GM21526 (cell line): ENCODE measurements around the gene TRIM65.
"Not testable (repeated sequence)": the region's sequence is repeated elsewhere in the genome, so short reads cannot be mapped to it uniquely, and the experiment has no call there.

Experiments used
- ATAC-seq: cut with Tn5 transposase; IDR thresholded peaks from one replicate; pipeline ENCODE4 v1.9.1; 2021; ENCODE audit warnings: moderate library complexity; ENCODE audit not compliant: unreplicated experiment, low FRiP score

The TRIM65 gene

GRCh38 chr17:75897160-75898019 lies 639 bp upstream of the TRIM65 start:
- ATAC-seq: no peak

DNA sequence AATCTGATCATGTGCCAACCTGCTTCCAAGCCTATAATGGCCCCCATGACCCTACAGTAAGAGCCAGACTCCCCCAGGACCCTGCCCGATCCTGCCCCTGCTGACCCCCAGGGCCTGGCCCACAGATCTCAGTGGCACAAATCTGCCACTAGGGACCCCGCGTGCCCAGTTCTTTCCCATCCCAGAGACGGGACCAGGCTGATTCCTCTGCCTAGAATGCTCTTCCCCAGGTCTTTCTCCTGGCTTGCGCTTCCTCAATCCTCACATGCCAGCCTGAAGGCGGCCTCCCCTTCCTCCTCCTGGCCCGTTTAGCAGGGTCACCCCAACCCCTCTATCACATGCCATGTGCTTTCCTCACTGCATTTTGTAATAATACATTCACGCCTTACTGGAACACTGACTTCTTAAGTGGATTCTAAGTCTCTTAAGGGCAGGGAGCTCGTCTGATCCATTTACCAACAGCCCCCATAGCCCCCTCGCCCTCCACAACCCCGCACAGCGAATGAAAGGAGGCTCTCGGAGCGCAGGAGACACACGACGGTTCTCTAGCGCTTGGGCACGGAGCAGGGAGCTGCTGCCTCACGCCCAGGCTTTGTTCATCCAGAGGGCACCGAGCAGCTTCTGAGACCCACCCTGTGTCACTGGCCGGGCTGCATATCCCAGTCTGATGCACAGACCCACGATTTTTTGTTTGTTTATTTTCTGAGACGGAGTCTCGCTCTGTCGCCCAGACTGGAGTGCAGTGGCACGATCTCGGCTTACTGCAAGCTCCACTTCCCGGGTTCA lies 1.2 kb downstream of the TRIM65 start:
- no peak for ATAC-seq

DNA sequence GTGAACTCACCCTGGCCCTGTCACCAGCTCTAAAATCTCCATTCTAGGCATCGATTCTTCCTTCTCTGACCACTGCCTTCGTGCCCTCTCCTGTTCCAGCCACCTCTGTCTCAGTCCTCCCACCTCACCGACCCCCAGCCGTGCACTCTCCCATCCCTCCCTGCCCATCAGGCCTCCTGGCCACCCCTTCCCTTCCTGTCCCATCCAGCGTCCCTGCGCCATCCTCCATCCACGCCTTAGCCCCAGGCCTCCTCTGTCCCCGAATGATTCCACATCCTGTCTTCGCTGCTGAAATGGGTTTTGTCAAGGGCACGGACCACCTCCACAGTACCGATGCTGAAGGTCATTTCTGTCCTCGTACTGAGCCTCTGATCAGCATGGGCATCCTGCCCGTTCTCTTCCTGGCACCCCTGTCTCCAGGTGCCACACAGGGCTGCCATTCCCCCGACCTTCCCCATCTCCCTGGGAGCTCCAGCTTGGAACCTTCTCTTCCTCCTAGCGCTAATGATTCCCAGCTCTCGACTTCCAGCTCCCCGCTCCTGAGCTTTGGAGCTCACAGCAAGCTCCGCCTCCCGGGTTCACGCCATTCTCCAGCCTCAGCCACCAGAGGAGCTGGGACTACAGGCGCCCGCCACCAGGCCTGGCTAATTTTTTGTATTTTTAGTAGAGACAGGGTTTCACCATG lies 2.6 kb downstream of the TRIM65 start:
- no peak for ATAC-seq

GRCh38 chr17:75893305-75894048 lies 3.3 kb downstream of the TRIM65 start:
- no peak for ATAC-seq

- ATAC-seq: no peak
Observed at GRCh38 chr17:75892556-75893224, 4.1 kb downstream of the TRIM65 start.

DNA sequence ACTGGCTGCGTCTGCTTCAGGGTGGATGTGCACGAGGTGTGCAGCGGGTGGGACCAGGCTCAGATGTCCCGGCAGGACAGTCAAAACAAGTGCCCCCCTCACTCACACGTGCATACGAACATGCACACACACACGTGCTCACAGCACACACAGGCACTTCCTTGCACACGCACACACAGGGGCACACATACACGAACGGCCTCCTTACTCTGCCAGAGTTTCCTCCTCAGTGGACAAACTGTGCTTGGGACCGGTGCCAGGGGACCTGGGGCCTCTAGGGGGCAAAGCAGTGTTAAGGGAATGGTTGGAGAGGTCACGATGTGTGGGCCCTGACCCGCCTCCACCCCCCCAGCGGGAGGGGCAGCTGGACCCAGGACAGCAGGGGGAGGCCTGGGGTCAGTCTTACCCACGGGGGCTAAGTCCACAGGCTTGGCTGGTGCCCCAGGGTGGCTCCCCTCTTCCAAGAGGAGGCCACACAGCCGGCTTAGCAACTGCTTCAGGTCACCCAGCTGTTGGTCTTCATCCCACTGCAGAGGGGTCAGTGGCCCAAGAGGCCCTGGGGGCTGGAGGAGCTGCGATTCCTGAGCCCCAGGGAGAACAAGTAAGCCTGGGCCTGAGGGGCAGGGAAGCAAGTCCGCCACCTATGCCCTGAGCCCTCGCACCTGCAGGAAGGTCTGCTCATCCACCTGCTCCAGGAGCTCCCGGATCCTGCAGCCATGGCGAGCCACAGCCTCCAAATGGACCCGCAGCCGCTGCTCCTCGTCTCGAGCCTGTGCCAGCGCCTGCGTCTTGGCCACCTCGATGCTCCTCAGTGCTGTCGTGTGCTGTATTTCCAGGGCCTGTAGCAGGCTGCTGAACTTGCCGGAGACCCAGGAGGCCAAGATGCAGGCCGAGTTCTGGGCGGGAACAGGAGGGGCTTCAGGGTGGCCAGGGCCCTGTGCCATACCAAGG lies 4.9 kb downstream of the TRIM65 start:
- no peak for ATAC-seq

GRCh38 chr17:75891022-75891604 lies 5.6 kb downstream of the TRIM65 start:
- no peak for ATAC-seq

DNA sequence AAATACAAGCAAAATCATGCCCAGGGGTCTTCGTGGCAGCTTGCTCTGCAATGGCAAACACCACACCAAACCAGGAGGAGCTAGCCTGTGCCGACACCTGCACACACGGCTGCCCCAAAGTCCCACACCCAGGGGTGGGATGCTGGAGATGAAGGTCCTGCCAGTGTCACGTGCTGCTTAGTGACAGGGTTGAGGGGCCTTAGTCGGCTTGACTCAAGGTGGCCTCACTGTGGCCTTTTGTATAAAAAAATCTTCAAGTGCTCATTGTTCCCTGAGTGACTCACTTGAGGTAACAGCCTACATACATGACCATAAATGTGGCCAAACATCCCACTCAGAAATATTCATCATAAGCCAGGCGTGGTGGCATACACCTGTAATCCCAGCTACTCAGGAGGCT lies 7.3 kb downstream of the TRIM65 start:
- no peak for ATAC-seq

GRCh38 chr17:75888484-75888883 lies 8.3 kb downstream of the TRIM65 start:
- no peak for ATAC-seq

- ATAC-seq: not testable (repeated sequence)
Observed at GRCh38 chr17:75885860-75886259, 10.9 kb downstream of the TRIM65 start.

GRCh38 chr17:75885431-75885830 lies 11.3 kb downstream of the TRIM65 start:
- no peak for ATAC-seq

GRCh38 chr17:75881678-75882454 lies 14.9 kb downstream of the TRIM65 start:
- ATAC-seq: no peak

GRCh38 chr17:75880266-75880665 lies 16.5 kb downstream of the TRIM65 start:
- no peak for ATAC-seq

DNA sequence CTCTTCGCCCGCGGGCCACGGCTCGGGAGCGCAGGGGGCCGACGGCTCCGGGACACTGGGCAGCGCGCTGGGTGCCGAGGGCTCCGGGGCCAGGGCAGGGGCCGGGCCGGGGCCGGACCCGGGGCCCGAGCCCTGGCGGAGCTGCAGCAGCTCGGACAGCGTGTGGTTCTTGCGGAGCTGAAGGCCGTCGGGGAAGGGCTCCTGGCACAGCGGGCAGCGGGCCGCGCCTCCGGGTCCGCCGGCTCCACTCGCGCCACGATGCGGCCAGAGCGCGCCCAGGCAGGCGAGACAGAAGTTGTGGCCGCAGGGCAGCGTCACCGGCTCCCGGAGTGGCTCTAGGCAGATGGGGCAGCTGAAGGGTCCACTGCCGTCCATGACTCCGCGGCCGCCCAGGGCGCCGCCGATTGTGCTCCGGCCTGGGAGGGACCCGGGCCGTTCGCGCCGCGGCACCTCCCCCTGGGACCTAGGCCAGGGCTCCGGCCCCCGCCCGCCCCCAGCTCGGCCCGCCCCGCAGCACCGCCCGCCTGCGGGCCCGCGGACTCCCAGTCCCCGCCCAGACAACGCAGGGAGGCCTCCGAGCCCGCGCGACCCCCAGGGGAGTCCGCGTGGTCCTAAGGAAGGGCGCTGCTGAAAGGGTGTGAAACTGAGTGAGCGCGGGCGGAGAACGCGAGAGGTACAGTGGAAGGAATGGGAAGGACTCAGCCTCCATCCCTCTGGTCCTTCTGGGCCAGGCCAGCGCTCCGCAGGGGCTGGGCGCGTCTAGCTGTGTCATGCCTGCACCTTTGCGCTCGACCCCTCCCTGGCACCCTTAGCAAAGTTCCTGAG lies 18.4 kb downstream of the TRIM65 start, which contains the start of gene TRIM47:
TSS of gene TRIM47 (minus strand) at position 408 of the 825 bp plus-strand sequence. CDS start at position 375, 33 bp downstream.
- ATAC-seq: no peak

DNA sequence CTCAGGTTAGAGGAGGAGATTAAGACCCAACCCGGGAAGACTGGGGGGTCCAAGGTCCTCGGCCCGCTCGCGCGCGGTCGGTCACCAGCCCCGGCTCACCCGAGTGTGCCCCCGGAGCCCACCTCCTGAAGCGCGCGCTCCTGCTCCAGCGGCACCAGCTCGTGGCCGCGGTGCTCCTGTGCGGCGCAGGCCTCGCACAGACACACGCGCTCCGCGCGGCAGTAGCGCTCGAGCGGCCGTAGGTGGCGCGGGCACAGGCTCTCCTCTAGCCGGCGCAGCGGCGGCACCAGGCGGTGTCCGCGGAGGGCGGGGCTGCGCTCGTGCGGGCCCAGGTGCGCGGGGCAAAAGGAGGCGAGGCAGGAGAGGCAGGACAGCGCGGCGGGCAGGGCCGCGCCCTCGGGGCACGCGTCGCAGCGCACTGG lies 19.0 kb downstream of the TRIM65 start:
- no peak for ATAC-seq

DNA sequence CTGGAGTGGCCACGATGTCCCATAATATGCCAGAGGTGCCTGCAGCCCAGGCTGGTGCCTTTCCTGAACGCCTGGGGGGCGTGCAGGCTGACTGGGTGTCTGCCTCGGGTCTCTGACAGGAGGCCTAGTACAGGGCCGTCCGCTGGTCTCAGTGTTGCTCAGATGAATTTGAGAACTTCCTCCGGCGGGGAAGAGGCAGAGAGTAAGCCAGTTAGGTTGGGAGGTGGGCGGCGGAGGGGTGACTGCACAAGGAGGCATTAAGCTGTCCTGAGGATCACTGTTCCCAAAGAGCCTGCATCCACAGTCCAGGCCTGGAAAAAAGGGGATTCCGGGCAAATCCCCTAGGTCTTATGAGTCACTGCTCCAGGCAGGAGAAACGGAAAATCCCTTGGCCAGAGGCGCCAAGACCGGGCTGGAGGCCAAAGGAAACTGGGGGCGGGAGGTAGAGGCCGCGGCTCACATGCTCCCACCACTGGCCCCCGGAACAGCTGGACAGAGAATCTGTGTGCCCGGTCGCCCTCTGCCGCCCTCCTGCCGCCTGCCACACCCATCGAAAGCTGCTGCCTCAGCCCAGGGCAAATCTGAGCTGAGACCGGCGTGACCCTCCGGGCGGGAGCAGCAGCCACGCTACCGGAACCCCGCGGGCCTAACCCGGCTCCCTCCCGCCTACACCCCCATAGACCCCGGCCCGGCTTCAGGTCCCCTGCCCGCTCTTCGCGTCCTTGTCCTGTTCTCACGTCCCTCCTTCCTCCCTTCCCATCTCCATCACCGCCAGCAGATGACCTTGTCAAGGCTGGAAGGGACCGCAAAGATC lies 19.6 kb downstream of the TRIM65 start:
- ATAC-seq: no peak
